HL-60 (cell line): ENCODE results near the gene TMEM39B.

Experiments
- DNase-seq, 2 experiments: peaks; one replicate each; pipeline ENCODE4 v3.0.0-alpha.2; 2010 to 2020; ENCODE audit warnings: low read depth in 1 of 2, low spot score in 1 of 2
- H3K27ac ChIP-seq: fragments of 250-450 bp; sonication (Bioruptor Pico); replicated peaks from 2 replicates; pipeline ENCODE4 v1.5.1; 2020; ENCODE audit warnings: mild to moderate bottlenecking, moderate library complexity
- H3K27me3 ChIP-seq: fragments of 250-450 bp; sonication (Bioruptor Pico); 2 replicates; pipeline ENCODE4 v1.5.1; 2021; ENCODE audit warnings: mild to moderate bottlenecking, moderate library complexity; ENCODE audit not compliant: insufficient read depth, poor library complexity, severe bottlenecking
- H3K4me3 ChIP-seq: replicated peaks from 2 replicates; pipeline ENCODE4 v1.5.1; 2011; ENCODE audit warnings: mild to moderate bottlenecking, control low read depth, low read length; ENCODE audit not compliant: insufficient read depth
- CTCF ChIP-seq: IDR thresholded peaks from one replicate; pipeline ENCODE4 v1.5.1; 2011; ENCODE audit warnings: low read length, control low read depth, inconsistent platforms; ENCODE audit not compliant: insufficient read depth
- GABPA ChIP-seq: IDR thresholded peaks from 2 replicates; pipeline ENCODE4 v1.6.1; 2012; ENCODE audit warnings: low read depth
- POLR2AphosphoS5 ChIP-seq: IDR thresholded peaks from 2 replicates; pipeline ENCODE4 v1.6.1; 2012; ENCODE audit warnings: low read depth
- REST ChIP-seq: IDR thresholded peaks from 2 replicates; pipeline ENCODE4 v1.6.1; 2012; ENCODE audit warnings: low read depth; ENCODE audit not compliant: insufficient replicate concordance
- SPI1 ChIP-seq: IDR thresholded peaks from 2 replicates; pipeline ENCODE4 v1.6.1; 2012; ENCODE audit warnings: low read depth, mild to moderate bottlenecking, borderline replicate concordance
- long read RNA-seq: library from polyadenylated mRNA; unstranded; transcript quantifications from one replicate; pipeline ENCODE4 v2.0.0, GENCODE V29; 2020

The TMEM39B gene
- long read RNA-seq, transcript TMEM39B-201 (9 exons, 1,813 nt) = minor isoform, 18 of 82 reads
- long read RNA-seq, transcript TMEM39B-203 (7 exons, 1,538 nt) = major isoform, 33 of 82 reads
- long read RNA-seq, partial matches to known transcripts = 7 of 82 reads
- long read RNA-seq, other reads (novel, unspliced or antisense) = 22 of 82 reads

DNA sequence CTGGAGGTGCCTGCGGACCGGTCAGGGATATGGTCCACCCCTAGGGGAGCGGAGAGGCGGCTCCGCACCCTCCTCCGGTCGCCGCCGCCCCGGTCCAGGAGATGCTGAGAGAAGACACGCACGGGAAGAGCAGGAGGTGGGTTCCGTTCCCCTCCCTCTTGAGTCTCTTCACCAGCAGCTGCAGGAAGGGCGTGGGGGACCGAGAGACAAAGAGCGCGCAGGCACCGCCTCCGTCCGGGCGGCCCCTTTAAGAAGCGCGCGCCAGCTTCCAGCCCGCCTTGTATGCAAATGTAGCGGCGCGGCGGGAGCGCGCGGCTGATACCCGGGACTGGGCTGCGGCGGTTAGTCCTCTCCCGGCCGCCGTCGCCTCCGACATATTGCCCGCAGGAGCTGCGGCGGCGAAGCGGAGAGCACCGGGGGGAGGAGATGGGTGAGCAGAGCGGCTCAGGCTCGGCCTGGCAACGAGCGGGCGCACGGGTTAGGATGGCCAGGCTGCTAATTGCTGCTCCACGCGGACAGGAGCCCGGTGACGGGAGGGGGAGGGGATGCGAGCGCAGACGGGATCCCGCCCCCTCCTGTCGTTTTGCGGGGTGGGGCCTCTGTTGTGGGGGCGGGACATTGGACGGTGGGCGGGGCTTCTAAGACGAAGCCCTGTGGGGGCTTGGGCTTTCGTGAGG lies at the start of gene TMEM39B:
TSS of gene TMEM39B (plus strand) at position 318 of the 677 bp plus-strand sequence. CDS start at position 427, 109 bp downstream.
- Histone ChIP-seq H3K4me3 (peak within 1 kb of the TSS; percentile 89), H3K27me3 (no peaks in the 10 kb centered on the region), H3K27ac (peak within 1 kb of the TSS; percentile 83)
- TF ChIP-seq SPI1 = no peak
- peak; percentile 62; the same call in 1 of the 2 replicates for TF ChIP-seq POLR2AphosphoS5
- peak; percentile 83 to 93 for DNase-seq

GRCh38 chr1:32023351-32023750 lies 49.4 kb upstream of the TMEM39B start:
- H3K27me3 ChIP-seq = no peaks in the 10 kb centered on the region
- H3K27ac ChIP-seq = no peak overlapping the region
- DNase-seq = no peak
- no peak for TF ChIP-seq GABPA
- TF ChIP-seq POLR2AphosphoS5 = no peak
- TF ChIP-seq SPI1 = no peak
- TF ChIP-seq CTCF = no peak
- no peak for TF ChIP-seq REST
- no peak overlapping the region for H3K4me3 ChIP-seq

DNA sequence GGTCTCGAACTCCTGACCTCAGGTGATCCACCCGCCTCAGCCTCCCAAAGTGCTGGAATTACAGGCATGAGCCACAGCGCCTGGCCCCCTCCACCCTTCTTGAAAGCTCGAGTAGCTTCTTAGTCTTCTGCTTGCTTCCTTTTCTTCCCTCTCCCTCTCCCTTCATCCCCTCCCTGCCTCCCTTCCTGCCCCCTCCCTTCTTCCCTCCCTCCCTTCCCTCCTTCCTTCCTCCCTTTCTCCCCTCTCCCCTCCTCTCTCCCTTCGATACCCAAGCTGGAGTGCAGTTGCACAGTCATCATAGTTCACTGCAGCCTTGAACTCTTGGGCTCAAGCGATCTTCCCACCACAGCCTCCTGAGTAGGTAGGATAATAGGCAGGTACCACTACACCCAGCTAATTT lies 47.2 kb upstream of the TMEM39B start:
- Histone ChIP-seq H3K27me3 (no peaks in the 10 kb centered on the region), H3K27ac (no peak overlapping the region), H3K4me3 (no peak overlapping the region)
- no peak for DNase-seq
- TF ChIP-seq REST (no peak), GABPA (no peak), POLR2AphosphoS5 (no peak), SPI1 (no peak), CTCF (no peak)

GRCh38 chr1:32028746-32029145 lies 44.0 kb upstream of the TMEM39B start:
- H3K27me3 ChIP-seq = no peaks in the 10 kb centered on the region
- no peak for TF ChIP-seq POLR2AphosphoS5
- TF ChIP-seq SPI1 = no peak
- no peak for TF ChIP-seq GABPA
- no peak for TF ChIP-seq CTCF
- no peak for DNase-seq
- H3K4me3 ChIP-seq = no peak overlapping the region
- H3K27ac ChIP-seq = no peak overlapping the region
